SK-N-SH treated with all-trans-retinoic acid at 6 μM for 48 hours (cell line): Measurements from ENCODE around the gene RINL.

ENCODE experiments used
- CREB5 ChIP-seq: fragments of 250-450 bp; sonication (Bioruptor Pico); IDR thresholded peaks from 2 replicates; pipeline ENCODE4 v1.5.1; 2020; ENCODE audit warnings: low read depth, mild to moderate bottlenecking, moderate library complexity
- PATZ1 ChIP-seq: fragments of 250-450 bp; sonication (Bioruptor Pico); IDR thresholded peaks from 2 replicates; pipeline ENCODE4 v1.8.0; 2020; ENCODE audit warnings: mild to moderate bottlenecking, moderate library complexity, borderline replicate concordance
- ZFP3 ChIP-seq: fragments of 250-450 bp; sonication (Bioruptor Pico); IDR thresholded peaks from 2 replicates; pipeline ENCODE4 v1.5.0; 2020; ENCODE audit warnings: mild to moderate bottlenecking, moderate library complexity

- TF ChIP-seq PATZ1 (CRISPR knock-in tag) (no peak), CREB5 (CRISPR knock-in tag) (no peak), ZFP3 (CRISPR knock-in tag) (no peak)
Measured at GRCh38 chr19:38880882-38881609, 3.0 kb upstream of the RINL start.
